PC-3 (cell line): ENCODE results near the gene ZMYND10.

Experiments
- CTCF ChIP-seq: fragments of 300-600 bp; sonication (generic); conservative IDR thresholded peaks from 2 replicates; pipeline ENCODE4 v1.5.1; 2017; ENCODE audit warnings: antibody characterized with exemption, low read depth, mild to moderate bottlenecking, low read length
- EZH2phosphoT487 ChIP-seq: fragments of 300-600 bp; sonication (generic); IDR thresholded peaks from 2 replicates; pipeline ENCODE4 v1.6.1; 2018; ENCODE audit warnings: mild to moderate bottlenecking, antibody characterized with exemption, low read length, borderline replicate concordance

GRCh38 chr3:50356553-50356952 is 11.0 kb upstream of the ZMYND10 start:
- no peak for TF ChIP-seq EZH2phosphoT487
- no peak for TF ChIP-seq CTCF
